GM19035 (cell line): Measurements from ENCODE around the gene SERPINE1.

ENCODE experiments used
- ATAC-seq: cut with Tn5 transposase; IDR thresholded peaks from one replicate; pipeline ENCODE4 v1.9.1; 2021; ENCODE audit not compliant: unreplicated experiment

Gene SERPINE1

DNA sequence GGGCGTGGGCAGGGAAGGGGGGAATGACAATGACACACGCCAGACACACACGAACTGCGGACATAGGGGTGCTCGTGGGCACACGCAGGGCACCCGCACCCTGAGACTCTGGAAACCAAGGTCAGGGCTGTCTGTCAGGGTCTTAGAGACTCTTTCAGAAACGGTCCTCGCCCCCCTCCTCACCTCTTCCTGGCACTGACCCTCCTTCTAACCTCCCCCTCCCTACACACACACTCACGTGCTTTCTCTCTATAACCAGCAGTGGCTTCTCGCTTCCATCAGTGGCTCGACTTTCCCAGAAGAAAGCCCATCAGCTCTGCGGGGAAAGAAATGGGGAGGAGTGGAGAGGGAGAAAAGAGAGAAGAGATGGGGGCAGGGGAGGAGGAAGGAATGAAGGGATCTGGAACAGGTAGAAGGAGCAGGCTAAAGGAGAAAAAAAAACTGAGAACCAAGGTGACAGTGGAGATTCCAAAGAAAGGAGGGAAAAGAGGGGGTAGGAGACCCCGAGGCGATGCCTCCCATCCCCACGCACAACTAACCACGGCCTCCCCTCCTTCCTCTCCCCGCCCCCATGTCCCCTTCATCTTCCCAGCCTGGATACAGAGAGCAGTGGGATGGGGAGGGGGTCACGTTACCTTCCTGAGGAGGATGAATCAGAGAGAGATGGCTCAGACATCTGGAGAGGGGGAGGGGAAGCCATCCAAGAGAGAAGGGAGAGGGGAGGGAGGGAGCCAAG is 40.2 kb downstream of the SERPINE1 start:
- ATAC-seq: no peak

DNA sequence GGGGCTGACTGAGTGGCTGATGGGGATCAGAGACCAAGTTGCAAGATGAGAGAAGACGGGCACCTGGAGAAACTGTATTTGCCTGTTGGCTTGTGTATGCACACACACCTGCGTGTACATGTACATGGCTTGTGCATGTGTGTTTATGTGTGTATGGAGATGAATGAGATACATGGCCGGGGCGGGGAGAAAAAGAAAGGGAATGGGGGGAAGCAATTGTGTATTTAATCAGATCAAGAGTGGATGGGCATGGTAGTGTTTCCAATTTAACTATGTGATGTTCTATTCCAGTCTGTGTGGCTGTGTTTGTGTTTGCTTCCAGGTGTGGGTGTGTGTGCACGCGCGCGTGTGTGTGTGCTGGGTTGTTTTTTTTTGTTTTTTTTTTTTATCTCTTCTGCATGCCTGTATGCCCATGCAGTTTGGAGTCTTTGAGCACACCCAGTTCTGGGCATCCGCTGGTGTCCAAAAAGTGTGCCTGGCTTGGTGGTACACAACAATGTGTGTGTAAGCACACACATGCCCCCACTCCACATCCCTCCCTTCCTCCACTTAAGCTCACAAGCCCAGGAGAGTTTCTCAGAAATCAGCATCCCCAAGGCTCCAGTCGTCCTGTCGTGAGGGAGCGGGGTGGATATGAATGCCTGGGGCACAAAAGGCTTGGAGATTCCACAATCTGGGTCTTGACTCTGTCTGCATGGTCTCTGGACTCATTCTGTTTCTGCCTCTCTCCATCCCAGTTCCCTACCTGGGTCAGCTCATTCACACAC is 40.9 kb downstream of the SERPINE1 start:
- no peak for ATAC-seq

DNA sequence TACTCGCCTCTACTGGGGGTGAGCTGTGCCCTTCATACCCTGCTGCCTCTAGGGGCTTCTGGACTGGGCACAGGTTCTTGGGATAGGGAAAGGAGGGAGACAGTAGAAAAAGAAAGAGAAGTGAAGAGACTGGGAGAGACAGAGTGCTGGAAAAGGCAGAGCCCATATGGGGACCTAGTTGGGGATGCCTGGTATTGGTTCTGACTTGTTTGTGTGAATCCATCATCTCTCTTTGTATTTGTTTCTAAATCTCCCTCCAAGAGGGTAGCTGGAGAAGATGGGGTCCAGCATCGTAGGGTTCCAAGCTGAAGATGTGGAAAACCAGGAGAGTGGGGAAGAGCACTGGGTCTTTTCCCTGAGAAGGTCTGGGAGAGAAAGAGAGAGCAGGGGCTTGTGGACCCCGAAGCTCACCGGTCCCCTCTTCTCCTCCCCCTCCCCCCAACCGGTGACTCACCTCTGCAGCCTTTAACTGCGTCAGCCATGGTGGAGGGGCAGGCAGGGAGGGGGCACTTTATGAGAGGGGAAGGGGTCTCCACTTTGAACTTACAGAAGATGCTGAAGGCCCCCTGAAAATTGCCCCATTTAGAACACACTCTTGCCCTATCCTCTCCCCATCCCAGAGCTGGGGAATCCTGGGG is 41.6 kb downstream of the SERPINE1 start:
- no peak for ATAC-seq

DNA sequence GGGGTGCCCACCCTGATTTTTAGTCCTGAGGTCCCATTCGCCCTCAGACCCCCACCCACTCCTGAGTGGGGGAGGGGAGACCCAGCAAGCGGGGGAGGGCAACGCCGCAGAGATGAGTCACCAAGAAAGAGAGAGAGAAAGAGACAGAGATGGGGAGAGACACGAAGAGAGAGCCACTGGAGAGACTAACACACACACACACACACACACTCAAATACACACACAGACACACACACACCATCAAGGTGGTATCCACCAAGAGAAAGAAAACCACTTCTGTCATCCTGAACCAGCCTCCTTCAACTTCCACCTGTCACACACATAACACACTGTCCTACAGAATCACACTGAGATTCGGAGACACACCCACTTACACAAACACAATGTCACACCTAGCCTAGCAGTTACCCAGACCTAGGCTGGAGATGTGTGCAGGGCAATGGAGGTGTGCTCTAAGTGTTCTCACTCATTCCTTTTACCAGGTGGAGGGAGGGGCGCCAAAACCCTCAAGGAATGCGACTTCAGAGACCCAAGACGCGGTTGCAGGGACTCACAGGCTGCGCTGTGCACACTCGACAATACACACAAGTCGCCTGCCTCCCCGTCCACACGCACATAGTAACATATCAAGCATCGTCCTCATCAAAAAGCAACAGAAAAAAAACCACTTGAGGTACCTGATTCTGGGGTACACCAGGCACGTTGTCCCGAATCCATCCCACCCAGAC is 42.4 kb downstream of the SERPINE1 start:
- no peak for ATAC-seq

DNA sequence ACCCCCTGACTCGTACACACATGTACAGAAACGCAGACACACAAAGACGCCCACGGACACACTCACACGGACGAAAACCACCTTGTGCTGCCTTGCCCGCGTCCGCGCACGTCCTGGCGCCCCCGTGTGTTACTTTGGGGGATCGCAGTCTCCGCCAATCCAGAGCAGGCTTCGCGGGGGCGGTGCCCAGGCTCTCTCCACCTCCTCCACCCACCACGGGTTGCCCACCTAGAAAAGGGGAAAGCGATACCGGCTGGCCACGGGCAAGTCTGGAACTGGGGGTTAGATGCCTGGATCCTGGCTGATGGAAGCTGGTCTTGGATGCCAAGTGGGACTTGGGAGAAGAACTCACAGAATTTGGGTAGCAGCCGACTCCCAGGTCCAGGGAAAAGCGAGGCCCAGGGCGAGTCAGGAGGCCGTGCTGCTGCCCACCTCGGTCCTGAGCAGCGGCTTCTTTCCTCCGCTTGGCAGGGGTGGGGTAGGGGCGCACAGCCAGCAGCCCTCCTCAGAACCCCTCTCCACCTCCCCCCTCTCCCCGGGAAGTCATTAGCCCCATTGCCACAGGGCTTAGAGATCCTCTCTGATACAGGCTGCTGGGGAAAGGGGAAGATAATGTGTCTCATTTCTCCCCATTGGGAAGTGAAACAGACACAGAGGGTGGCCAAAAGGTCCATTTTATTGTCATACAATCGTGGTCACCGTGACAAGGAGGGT is 43.1 kb downstream of the SERPINE1 start:
- no peak for ATAC-seq

DNA sequence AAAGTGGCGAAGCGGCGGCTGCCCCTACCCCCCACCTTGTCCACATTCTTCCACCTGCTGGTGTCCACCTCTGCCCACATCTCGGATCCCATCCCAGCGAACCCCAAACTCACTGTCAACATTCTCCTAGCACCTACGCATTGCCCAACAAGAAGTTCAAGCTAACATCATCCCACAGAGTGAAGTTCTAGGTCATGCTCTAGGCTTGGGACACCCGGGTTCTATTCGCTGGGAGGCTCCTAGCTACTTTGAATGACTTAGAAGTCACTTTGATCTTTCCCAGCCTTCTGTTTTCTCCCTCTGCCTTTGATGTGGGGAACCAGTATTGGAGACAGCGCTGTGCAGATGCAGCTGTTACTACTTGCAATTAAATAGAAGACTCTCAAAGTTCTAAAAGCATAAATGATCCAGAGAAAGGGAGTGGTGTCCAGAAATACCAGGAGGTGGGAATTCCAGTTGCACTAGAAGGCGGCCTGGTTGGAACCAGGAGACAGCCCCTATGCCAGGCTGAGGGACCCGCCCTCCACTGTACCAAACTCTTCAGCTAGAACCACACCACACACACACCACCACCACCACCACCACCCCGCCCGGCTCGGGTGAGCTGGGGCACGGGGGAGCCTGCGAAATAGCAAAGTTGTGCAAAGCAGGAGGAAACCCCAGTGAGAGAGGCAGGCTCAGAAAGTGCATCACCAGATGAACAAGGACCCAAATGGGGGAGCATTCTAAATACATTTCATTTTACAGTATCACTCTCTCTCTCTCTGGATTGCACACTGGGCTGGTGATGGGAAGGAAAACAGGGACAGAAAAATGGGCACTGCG is 43.9 kb downstream of the SERPINE1 start:
- ATAC-seq: no peak

DNA sequence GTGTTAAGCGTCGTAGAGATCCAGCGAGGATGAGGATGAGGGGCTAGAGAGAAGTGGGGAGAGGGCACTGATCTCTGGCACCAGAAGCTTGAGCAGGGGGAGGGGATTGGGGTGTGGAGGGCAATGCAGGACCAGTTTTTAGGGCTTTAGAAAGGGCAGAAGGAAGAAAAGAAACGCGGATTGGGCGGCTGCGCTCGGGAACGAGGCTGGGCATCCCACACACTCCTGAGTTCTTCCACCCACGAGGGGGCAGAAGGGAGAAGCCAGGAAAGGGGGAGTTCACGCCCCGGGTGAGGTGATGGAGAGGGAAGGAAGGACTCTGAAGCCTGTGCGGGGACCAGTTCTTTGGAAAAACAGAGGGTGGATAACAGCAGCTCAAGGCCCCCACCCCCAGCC is 44.5 kb downstream of the SERPINE1 start:
- no peak for ATAC-seq

DNA sequence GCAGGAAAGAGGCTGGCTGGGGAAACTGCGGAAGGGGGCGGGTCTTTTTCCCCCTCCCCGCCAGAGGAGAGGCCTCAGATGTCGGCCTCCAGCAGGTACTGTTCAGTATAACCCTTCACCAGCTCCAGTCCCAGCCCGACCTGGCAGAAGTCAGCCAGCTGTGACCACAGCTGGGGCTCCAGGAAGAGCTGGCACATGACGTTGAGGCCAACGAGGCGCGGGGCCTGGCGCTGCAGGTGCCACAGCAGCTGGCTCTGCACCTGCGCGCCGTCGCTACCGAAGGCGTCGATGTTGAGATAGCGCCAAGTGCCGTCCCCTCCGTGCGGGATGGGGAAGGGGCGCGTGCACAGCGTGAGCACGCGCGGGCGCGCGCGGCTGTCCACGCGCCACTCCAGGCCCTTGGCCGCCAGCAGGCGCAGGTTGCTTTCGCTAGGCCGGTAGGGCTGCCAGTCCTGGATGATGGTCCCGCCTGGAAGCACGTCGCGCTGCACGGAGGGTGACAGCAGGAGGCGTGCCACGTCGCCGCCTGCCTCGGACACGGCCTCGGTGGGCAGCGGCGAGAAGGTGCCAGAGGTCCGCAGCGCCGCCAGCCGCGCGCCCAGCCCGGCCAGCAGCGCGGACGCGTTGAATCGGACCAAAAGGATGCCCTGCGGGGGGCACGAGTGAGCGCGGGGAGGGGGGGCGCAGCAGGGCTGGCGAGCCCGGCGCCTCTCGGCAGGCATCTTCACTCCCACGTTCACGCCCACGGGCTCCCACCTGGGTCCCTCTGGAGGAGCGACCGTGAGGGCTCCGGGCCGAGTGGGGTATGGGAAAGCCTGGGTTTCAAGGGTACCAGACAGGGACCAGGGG is 45.3 kb downstream of the SERPINE1 start:
- no peak for ATAC-seq

DNA sequence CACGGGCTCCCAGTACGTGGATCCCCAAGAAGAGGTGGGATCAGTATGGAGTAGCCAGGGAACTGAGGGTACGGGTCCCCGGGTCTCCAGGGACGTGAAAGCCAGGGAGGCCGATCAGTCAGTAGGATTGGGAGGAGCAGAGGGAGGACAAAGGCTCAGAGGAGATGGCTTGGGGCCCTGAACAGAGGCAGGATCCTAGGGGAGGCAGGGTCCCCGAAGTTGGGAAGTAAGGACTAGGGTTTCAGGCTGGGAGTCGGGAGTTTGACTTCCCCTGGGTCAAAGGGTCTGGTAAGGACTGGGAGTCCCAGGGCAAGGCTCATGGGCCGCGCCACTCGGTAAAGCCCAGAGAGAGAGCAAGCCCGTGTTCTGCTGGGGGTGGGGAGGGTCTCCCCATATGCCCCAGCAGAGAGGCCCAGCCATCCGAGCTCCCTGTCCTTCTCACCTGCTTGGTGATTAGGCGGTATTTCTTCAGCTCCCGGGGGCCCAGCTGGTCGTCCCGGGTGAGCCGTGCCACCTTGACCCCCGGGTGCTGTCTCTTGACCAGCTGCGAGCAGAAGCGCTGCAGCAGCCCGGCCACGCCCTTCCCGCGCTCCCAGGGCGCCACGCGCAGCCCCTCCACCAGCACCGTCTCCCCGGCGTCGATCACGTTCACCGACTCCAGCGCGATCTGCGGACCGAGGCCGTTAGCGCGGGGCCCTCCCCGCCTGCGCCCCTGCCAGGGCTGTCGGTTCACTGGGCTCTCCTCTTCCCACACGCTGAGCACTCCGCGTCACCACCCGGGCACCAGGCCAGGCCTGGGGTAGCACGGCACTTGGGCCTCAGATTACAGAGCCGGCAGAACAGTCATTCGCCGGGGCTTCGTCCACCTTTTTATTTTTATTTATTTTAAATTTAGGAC is 46.2 kb downstream of the SERPINE1 start:
- no peak for ATAC-seq

DNA sequence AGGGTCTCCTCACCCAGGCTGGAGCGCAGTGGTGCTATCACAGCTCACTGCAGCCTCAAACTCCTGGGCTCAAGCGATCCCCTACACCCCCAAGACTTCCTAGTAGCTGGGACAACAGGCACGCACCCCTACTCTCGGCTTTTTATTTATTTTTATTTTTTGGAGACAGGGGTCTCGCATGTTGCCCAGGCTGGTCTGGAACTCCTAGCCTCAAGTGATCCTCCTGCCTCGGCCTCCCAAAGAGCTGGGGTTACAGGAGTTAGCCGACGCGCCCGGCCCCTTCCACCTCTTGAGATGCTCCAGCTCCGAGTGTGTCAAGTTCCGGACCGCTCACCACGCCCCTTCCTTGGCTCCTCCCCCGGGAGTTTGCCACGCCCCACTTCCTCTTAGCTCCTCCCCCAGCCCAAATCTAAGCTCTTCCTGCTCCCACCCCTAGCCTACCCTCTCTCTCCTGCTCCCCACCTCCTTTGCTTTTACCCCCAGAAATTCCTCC is 46.9 kb downstream of the SERPINE1 start:
- peak; percentile 46 for ATAC-seq

DNA sequence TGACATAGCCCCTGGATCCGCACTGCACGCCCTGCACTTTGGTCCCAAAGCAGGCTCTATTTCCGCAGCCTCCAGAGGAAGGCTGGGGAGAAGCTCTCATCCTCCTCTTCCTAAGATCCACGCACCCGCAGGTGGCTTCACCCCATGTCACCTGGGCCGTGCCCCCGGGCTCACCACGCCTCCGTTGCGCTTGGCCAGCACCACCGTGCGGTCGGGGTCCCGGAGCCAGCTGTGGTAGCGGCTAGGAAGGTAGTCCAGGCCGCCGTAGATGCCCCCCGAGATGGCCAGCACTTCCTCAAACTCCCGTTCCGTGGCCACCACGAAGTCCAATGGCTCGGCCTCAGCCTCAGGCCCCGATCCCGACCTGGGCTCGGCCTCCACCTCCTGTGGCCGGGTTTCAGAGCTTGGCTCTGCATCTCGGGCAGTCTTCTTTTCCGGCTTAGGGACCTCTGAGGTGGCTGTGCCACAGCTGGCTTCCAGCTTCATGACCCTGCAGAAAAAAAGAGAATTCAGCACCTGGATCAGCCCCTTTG is 47.5 kb downstream of the SERPINE1 start:
- ATAC-seq: no peak

DNA sequence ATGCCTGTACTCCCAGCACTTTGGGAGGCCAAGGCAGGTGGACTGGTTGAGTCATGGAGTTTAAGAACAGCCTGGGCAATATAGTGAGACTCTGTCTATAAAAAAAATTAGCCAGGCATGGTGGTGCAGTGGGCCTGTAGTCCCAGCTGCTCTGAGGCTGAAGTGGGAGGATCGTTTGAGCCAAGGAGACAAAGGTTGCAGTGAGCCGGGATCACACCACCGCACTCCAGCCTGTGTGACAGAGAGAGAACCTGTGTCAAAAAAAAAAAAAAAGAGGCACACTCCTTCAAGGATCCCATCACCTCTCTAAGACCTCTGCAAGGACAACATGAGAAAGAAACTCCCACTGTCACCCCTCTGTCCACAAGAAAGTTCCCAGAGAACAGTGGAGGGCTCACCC is 48.8 kb downstream of the SERPINE1 start:
- no peak for ATAC-seq

DNA sequence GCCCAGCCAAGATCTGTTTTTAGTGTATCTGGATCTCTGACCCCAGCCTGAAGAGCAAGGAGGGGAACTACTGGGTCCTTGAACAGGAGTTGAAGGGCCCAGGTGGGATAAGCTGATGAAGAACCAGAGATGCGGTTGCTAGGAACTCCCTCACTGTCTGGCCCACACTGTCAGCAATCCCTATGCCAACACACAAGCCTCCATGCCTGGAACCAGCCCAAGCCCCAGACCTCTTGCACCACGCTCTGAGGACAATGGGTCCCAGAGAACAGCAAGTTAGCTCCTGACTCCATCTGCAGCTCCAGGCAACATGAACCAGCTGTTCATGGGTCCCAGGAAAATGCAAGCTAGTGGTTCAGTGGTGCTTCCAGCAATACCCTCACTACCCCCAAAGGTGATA is 50.7 kb downstream of the SERPINE1 start:
- no peak for ATAC-seq

DNA sequence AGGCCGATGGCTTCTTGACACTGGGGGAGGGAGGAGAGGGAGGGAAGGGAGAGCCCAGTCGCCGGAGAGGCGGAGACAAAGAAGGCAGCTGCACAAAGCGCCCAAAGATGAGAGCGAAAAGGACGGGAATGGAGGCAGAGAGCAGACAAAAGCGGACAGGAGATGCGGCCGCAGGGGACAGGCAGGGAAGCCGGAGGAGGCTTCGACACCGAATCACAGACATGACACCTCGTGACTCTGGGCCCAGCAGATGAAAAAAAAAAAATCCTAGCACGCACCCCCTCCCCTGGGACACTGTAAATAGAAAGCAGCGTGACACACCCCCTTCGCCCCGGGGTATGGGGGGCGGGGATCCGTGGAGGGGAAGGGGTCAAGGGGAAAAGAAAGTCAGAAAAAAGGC is 52.2 kb downstream of the SERPINE1 start:
- ATAC-seq: no peak

DNA sequence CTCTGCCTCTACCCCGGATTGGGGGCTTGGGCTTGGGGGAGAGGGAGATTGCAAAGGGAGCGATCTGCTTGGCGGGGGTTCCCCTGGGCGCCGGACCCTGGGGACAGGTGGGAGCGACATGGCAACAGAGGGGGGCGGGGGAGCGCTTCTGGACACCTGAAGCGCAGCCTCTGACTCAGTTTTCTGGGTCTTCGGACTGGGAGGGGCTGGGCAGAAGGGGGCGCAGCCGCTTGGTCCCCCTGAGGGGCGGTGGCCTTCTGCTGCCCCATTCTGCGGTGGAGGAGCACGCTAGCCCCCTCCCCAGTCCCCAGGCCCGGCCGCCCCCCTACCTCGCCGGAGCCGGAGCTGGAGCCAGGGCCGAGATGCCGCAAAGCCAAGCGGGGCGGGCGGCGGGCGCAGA is 52.8 kb downstream of the SERPINE1 start:
- ATAC-seq: no peak

DNA sequence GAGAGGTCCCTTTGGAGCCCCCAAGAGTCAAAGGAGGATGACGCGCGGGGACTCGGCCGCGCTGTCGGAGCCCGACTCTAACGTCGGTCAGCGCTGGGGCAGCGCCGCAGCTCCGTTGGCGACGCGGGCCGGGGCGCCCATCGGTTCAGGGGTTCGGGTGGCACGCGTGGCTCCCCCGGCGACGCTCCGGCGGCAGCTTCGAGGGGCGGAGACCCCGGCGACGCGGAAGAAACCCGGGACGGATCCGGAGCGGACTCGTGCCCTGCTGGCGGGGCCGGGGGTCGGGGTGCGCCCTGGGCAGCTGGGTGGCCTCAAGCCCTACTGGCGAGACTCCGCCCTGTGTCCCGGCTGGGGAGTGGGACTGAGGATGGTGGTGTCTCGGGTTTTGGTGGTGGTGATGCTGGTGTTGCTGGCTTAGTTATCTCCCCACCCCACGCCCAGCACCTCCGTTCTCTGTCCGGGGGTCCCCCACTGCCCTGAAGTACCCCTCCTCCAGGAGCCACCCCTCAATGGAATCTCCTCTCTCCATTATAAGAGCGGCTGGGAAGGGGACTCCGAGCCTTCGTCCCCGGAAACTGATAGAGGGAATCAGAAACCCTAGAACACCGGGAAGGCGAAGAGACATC is 53.3 kb downstream of the SERPINE1 start, which contains the start of gene NAT16:
NAT16 (minus strand) TSS at position 164 of the 626 bp plus-strand sequence. CDS start 5,486 bp downstream, outside the sequence.
- no peak for ATAC-seq

DNA sequence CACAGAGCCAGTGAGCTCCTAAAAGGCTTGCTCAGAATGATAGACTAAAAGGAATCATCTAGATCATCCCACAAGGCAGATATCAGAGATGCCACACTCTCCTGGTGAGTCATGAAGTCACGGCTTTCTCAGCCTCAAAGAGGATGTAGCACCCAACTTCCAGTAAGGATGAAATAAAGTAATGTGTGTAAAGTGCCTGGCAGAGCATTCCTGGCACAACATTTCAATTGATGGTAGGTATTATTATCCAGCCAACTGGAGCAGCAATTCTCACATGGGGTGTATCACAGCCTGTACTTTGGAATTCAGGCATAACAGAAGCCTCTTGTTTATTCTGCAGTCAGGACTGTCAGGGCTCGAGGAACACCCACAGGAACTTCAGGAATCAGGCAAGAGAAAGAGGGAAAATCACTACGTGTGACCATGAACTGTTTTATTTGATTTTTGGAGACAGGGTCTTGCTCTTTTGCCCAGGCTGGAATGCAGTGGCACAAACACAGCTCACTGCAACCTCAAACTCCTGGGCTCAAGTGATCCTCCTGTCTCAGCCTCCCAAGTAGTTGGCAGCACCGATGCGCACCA is 58.4 kb downstream of the SERPINE1 start:
- no peak for ATAC-seq
